Islet precursor cell (in vitro differentiated cells): Measurements from ENCODE around the gene TMUB1.
"Not testable (repeated sequence)": the region's sequence is repeated elsewhere in the genome, so short reads cannot be mapped to it uniquely, and the experiment has no call there.

ENCODE experiments used
- DNase-seq: peaks from one replicate; pipeline ENCODE4 v3.0.0-alpha.2; 2018

Gene TMUB1

DNA sequence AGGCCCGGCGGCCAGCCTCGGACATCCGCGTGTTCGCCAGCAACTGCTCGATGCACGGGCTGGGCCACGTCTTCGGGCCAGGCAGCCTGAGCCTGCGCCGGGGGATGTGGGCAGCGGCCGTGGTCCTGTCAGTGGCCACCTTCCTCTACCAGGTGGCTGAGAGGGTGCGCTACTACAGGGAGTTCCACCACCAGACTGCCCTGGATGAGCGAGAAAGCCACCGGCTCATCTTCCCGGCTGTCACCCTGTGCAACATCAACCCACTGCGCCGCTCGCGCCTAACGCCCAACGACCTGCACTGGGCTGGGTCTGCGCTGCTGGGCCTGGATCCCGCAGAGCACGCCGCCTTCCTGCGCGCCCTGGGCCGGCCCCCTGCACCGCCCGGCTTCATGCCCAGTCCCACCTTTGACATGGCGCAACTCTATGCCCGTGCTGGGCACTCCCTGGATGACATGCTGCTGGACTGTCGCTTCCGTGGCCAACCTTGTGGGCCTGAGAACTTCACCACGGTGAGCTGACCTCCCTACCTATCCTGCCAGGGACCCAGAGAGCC, 34.3 kb downstream of the TMUB1 start:
- no peak for DNase-seq

DNA sequence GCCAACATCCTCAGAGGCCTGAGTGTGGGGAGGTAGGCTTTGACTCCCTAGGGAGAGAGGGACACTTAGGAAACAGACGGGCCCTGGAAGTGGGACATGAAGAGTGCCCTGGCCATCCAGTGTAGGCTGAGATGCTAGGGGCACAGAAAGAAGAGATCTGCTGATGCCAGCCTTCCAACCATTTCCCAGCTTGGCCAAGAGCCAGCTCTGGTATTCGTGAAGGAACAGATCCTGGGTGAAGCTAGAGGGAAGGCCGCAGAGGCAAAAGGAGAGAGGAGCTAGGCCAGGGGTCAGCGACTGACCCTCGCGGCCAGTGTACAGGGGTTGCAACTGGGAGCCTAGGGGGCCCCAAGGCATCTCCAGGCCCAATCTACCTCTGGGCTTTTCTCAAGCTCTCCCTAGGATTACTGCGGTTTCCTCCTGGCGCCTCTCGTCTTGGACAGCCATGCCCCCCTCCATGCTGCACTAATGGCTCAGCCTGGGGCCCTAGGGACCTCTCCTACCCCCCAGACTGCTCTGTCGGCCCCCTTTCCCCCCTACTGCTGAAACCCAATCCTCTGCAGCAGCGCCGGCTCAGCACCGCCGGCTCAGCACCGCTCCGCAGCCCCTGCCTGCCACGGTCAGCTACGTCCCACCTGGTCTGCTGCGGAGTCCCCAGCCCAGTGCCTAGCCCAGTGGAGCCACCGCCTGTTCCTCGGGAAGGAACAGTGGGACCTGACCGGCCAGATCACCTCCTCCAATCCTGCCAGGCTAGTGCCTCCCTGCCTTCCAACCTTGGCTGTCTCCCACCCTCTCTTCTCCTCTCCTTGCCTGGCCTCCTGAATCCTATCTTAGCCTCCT, 35.1 kb downstream of the TMUB1 start, which contains the start of gene ASIC3:
ASIC3 (plus strand) TSS at position 556 of the 840 bp plus-strand sequence. CDS start 355 bp downstream, outside the sequence.
- DNase-seq = no peak

DNA sequence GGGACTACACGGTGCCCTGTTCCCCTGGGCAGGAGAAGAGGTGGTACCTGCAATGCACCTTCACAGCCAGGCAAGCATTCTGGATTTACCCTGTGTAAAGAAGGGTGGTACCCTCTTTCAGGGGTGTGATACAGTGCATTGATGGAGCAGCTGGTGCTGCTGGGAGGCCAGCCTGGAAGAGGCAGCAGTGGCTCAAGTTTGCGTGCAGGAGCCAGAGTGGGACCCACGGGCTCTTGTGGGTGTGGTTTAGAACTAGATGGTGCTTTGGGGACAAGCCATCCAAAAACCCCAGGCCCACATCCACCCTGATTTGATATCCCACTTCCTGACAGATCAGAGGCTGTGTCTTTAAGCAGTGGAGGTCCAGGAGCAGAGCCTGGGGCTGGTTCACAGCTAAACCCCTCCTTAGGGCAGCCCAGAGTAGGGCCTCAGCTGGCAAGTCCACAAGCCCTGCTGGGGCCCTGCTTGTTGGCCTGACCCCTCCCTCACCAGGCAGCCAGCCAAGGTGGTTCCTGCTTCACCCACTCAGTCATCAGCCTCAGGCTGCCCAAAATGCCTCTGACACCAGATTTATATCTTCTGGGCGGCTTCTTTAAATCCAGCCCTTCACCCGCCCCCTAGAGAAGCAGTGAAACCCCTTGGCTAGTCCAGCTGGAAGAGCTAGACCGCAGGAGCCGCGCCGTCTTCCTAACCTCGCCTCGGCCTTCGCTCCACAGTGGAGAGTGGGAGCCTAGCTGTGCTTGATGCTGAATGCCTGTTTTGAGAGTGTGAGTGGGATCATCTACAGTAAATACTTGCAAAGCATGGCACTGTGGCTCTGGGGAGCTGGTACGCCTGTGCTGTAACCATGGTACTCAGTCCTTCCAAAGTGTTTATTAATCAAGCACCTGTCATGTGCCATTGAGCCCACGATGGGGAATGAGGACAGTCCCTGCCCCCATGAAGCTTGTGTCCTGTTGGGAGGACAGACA, 36.4 kb downstream of the TMUB1 start:
- no peak for DNase-seq

DNA sequence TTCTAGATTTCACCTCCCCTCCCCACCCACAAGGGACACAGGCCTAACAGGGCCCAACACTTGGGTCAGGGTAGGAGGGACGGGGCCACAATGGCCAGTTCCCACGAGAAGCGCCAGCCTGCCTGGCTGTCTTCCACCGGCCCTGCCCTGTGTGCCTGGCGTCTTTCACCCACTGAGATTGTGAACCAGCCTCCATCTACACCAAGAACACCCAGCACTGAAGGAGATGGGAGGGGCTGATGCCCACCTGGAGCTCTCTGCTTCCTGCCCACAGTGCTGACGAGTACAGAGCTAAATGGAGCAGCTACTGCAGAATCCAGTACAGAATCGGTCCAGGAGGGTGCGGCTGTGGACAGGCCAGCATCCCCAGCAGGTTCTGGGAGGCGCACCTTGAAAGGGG, 37.3 kb downstream of the TMUB1 start:
- DNase-seq = no peak

DNA sequence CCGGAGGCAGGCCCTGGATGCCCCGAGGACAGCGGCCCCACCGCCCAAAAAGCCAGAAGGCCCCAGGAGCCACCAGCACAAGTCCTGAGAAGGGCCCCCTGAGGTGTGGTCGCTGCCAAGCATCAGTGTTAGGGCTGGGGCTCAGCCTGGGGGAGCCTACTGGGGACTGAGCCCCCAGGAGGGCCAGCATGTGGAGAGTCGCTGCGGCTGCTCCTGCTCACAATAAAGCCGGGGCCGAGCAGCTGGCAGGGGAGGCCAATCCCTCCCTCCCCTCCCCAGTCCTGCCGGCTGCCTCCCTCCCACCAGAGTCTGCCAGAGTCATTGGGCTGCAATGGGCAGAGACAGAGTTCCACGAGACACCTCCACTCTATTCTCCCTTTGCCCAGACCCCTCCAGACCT, 38.0 kb downstream of the TMUB1 start:
- no peak for DNase-seq

DNA sequence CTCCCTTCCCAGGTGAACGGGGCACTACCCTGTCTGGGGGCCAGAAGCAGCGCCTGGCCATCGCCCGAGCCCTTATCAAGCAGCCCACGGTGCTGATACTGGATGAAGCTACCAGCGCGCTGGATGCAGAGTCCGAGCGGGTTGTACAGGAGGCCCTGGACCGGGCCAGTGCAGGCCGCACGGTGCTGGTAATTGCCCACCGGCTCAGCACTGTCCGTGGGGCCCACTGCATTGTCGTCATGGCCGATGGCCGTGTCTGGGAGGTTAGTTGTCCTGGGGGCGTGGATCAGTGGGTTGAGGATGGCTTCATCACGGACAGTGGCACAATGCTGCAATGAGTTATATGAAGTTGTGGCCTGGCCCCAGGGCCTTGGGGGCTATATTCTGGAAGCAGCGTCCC, 39.3 kb downstream of the TMUB1 start:
- no peak for DNase-seq

DNA sequence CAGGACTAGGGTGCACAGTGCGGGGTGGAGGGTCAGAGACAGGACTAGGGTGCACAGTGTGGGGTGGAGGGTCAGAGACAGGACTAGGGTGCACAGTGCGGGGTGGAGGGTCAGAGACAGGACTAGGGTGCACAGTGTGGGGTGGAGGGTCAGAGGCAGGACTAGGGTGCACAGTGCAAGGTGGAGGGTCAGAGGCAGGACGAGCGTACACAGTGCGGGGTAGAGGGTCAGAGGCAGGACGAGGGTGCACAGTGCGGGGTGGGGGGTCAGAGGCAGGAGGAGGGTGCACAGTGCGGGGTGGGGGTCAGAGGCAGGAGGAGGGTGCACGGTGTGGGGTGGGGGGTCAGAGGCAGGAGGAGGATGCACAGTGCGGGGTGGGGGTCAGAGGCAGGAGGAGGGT, 39.8 kb downstream of the TMUB1 start:
- not testable (repeated sequence) for DNase-seq

DNA sequence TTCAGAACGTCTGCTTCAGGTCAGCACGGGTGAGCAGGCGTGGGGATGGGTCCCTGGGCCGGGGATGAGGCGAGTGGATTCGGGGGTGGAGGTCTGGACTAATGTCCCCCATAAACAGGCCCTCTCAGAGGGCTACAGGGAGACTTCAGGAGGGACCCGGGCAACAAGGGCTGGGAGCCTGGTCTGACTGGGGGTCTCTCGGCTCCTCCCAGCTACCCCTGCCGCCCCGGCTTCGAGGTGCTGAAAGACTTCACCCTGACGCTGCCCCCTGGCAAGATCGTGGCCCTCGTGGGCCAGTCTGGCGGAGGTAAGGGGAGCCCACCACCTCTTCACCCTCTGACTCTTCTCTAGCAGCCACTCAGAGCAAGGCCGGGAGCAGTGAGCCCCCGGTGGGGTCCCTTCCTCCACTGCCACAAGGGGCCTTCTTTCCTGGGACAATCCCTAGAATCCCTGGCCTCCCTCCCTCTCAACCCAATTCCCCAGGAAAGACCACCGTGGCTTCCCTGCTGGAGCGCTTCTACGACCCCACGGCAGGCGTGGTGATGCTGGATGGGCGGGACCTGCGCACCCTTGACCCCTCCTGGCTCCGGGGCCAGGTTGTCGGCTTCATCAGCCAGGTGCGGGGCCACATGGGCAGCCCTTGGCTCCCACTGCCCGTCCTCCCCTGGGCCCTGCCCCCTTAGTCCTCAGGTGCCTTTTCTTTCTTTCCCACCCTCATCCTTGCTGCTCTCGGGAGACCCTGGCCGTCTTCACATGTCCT, 42.5 kb downstream of the TMUB1 start:
- DNase-seq = no peak

DNA sequence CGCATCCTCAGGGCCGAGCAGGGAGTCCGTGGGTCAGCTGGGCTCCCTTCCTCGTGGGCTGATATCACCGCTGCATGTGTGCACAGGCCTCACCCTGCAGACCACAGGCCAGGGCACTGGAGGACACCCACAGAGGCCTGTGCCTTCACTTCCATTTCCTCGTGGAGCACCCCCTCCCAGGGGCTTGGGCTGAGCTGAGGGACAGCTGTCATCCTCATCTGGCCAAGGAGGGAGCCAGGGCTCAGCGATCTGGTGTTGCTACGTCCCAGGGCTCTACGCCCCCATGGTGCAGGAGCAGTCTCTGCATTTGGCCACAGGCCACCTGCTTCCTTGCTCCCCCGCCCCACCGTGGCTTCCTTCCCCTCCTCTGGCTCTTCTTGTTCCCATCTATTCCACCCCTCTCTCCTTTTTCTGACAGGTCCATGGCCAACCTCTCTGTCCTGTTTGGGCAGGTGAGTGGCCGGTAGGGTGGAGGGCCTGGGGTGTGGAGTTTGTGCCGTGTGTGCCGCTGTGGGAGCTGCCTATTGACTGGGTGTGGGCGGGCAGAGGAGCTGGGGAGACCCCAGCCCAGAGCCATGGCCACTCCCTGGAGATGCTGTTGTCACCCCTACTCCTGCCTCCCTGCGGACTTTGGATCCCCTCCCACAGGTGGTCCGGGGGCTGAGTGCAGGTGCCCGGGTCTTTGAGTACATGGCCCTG, 43.3 kb downstream of the TMUB1 start:
- no peak for DNase-seq

DNA sequence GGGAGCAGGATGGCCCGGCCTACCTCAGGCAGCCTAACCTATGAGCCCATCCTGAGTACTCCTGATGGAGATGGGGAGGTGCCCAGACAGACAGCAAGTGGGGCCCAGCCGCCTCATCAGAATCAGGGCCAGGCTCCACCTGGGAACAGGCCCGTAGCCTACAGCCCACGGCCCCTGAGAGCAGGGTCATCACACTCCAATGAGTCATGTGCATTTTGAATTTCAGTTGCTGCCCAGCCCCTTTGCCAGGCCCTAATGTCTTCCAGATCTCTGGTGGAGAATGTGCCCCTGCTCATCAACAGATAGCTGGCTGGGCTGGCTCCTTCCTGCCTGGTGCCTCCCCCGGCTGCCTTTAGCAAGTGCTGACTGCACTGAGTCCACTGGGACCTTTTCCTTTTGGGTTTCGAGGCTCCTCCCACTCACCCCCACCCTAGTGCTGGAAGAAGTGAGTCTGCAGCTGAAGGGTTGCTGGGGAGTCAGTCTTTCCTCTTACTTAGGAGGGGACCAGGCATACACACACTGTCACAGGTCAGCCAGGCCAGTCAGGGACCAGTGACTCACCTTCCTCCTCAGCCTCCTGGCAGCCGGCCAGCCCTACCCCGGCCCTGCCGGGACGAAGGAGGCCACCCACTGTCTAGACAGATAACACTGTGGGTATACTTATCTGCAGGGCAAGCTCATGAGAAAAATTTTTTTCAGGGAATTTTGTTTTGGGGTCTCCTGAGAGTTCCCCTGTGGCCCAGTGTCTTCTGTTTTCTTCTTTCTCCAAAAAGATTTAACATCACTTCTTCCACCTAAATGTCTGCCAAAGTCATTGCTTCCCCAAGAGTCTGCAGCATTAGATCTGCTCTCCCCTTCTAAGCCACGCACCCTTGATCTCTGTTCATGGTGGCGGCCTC, 44.1 kb downstream of the TMUB1 start:
- DNase-seq = peak; percentile 98

DNA sequence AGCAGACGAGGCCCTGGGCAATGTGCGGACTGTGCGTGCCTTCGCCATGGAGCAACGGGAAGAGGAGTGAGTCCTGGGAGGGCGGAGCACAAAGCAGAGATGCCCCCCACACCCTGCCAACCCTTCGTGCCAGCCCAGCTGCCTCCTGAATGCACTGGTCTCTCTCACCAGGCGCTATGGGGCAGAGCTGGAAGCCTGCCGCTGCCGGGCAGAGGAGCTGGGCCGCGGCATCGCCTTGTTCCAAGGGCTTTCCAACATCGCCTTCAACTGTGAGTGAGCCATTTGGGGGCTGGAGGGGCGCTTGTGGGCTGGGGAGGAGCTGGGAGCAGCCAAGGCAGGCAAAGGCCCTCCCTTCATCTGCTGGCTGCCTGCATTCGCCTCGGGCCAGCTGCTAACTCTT, 47.4 kb downstream of the TMUB1 start:
- no peak for DNase-seq

DNA sequence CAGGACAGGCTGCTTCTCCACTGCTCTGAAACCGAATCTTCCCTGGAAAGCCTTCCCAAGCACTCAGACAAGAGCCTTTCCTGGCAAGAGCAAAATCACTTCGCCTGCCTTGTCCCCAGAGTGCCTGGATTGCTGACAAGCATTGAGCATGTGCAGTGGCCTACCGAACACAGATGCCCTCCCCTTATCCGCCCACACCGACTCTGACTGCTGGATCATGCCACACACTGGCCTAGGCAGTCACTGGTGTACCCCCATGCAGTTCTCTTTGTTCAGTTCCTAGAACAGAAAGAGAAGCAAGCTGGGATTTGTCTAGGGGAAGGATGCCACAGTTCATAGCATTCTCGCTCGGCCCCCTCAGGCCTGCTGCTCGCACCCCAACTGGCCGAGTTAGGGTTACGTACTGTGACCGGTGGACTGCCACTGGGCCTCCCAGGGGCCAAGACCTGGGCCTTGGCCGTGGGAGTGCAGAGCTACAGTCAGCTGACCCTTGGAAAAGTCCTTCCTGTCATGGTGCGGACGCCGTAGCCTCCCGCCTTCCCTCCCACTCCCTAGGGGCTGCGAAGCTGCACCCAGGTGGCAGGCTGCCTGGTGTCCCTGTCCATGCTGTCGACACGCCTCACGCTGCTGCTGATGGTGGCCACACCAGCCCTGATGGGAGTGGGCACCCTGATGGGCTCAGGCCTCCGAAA, 48.1 kb downstream of the TMUB1 start:
- no peak for DNase-seq

DNA sequence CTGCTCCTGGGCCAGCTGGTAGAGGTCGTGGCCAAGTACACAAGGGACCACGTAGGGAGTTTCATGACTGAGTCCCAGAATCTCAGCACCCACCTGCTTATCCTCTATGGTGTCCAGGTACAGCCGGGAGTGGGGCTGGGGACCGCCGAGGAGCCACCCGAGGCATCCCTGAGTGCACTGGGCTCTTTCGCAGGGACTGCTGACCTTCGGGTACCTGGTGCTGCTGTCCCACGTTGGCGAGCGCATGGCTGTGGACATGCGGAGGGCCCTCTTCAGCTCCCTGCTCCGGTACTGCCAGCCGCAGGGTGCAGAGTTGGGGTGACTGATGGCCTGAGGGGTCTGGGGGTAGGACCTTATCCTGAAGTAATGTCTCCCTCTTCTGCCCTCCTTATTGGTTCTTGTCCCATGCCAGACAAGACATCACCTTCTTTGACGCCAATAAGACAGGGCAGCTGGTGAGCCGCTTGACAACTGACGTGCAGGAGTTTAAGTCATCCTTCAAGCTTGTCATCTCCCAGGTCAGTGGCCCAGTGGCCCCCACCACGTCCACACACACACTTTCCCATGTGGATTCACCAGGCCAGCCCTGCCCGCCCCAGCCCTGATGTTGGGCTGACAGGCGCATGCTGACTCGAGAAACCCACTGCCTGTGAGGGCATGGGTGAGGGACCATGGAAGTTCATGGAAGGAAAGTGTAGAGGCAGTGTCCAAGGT, 48.8 kb downstream of the TMUB1 start:
- no peak for DNase-seq

DNA sequence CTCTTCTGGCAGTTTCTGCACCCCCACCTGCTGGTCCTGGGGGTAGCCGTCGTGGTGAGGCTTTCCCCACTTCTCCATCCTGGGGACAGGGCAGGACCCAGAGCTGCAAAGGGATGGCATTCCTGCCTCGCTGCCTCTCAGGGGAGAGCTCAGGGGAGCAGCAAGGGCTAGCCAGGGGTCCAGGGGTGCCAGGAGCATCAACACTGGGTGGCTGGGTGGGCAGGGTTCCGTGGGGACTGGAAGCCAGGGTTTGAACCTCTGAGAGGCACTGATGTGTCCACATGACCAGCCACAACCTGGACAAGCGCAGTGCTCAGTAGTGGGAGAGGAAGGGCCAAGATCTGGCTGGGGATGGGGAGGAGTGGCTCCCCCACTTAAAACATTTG, 49.4 kb downstream of the TMUB1 start:
- DNase-seq = no peak

DNA sequence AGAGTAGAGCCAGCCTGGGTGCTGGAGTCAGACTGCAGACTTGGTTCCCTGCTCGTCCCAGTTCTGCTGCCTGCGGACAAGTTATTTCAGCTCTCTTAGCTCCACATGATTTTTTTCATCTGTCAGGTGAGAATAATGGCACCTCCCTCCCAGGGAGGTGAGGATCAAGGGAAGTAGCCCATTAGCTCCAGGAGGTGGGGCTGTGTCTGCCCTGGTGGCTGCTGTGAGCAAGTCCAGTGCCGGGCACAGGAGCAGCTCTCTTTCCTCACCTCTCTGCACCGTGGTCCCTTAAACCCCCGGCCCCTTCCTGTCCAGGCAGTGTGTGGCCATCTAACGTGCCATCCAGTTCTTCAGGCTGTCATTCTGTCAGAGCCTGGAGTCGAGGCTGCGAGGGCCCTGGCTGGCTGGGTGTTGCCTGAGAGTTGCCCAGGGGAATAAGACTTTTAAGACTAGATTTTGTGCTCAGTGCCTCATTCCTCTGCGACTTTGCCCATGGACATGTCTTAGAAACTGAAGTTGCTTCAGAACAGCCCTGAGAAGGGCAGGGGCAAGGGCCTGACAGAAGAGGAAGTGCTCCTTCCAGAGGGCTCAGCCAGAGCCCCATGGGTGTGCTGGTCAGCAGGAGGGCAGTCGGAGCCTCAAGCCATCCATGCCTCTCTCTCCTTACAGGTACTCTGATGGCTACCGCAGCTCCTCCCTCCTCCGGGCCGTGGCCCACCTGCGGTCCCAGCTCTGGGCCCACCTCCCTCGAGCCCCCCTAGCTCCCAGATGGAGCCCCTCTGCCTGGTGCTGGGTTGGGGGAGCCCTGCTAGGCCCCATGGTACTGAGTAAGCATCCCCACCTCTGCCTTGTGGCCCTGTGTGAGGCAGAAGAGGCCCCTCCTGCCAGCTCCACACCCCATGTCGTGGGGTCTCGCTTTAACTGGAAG, 50.1 kb downstream of the TMUB1 start:
- no peak for DNase-seq
